Psoas muscle (tissue), 8 donors: ENCODE measurements around the gene EXOC3. TPM values are rescaled to one million over a fixed set of nuclear protein-coding genes. Genes with fewer than 3 reads are reported as not detected.

Experiments
- ATAC-seq, 4 donors: fragments of 200-7000 bp; cut with Tn5 transposase; one replicate each; pipeline ENCODE4 v1.9.1; 2020; ENCODE audit warnings: moderate library complexity in 3 of 4, mild to moderate bottlenecking in 2 of 4
- DNase-seq, 2 donors: peaks; one replicate each; pipeline ENCODE4 v3.0.0-alpha.2; 2020
- H3K27ac ChIP-seq: fragments of 200-600 bp; one replicate; pipeline ENCODE4 v1.8.0; 2022
- H3K27me3 ChIP-seq, 3 donors: fragments of 200-600 bp in 1 of 3; one replicate each; pipeline versions ENCODE4 v1.6.1 to v1.8.0; 2013 to 2022; ENCODE audit warnings: low read length in 2 of 3, mild to moderate bottlenecking in 2 of 3, moderate library complexity in 1 of 3; ENCODE audit not compliant: insufficient read depth in 3 of 3
- H3K36me3 ChIP-seq, 2 donors: fragments of 200-600 bp in 1 of 2; one replicate each; pipeline versions ENCODE4 v1.6.1 to v1.8.0; 2013 to 2022; ENCODE audit warnings: low read depth in 1 of 2, mild to moderate bottlenecking in 1 of 2, moderate library complexity in 1 of 2; ENCODE audit not compliant: insufficient read depth in 1 of 2
- H3K4me1 ChIP-seq: fragments of 200-600 bp; one replicate; pipeline ENCODE4 v1.8.0; 2022
- H3K4me3 ChIP-seq: fragments of 200-600 bp; one replicate; pipeline ENCODE4 v1.8.0; 2022; ENCODE audit warnings: mild to moderate bottlenecking
- H3K9me3 ChIP-seq: fragments of 200-600 bp; one replicate; pipeline ENCODE4 v1.8.0; 2022
- CTCF ChIP-seq: fragments of 200-600 bp; IDR thresholded peaks from one replicate; pipeline ENCODE4 v1.8.0; 2022; ENCODE audit warnings: antibody characterized with exemption
- WGBS, 3 donors: extraction: QIAGEN DNeasy Blood & Tissue Kit; methylation state at CpG; one replicate each; pipeline versions ENCODE4 v1.1.6 to v1.1.7; 2013; 5-methylcytosine and 5-hydroxymethylcytosine counted together
- intact Hi-C, 2 donors: fragments of 100-400 bp; cut with DNase I; formaldehyde crosslinking; loops; one replicate each; pipeline versions ENCODE4 v1.11.0 to v1.14.2; 2022
- polyA plus RNA-seq, 3 donors: library from polyadenylated mRNA; stranded (reverse); fragments of 200-250 nt; gene quantifications; one replicate each; pipeline ENCODE4 v1.2.3, GENCODE V29; 2013
- total RNA-seq, 4 donors: library from RNA; stranded (reverse); fragmentation: NEBNext Ultra II Directional in 2 of 4; extraction: Animal tissue kit (Norgen Biotek cat#: 25700) in 2 of 4; gene quantifications; one replicate each; pipeline versions ENCODE4 v1.2.1 to v1.2.4, GENCODE V29; 2021 to 2023
- donor health status: healthy with polysubstance abuse.
- donor health status: DM: no; HTN: no; CAD: no; lungs with moderate emphysema.
- donor health status: Bipolar disorder and iron deficiency.
- donor health status: healthy.
- donor health status: DM: yes; HTN: yes; CAD: no.
- donor health status: DM: no; HTN: no; CAD: no.
- donor health status: DM: no; HTN: no; CAD: no.
- donor health status: DM: yes; HTN: yes; CAD: no.

The EXOC3 gene
- total and polyA plus RNA-seq, 7 donors, result 38.2 to 63.4 (median 56.5) TPM

DNA sequence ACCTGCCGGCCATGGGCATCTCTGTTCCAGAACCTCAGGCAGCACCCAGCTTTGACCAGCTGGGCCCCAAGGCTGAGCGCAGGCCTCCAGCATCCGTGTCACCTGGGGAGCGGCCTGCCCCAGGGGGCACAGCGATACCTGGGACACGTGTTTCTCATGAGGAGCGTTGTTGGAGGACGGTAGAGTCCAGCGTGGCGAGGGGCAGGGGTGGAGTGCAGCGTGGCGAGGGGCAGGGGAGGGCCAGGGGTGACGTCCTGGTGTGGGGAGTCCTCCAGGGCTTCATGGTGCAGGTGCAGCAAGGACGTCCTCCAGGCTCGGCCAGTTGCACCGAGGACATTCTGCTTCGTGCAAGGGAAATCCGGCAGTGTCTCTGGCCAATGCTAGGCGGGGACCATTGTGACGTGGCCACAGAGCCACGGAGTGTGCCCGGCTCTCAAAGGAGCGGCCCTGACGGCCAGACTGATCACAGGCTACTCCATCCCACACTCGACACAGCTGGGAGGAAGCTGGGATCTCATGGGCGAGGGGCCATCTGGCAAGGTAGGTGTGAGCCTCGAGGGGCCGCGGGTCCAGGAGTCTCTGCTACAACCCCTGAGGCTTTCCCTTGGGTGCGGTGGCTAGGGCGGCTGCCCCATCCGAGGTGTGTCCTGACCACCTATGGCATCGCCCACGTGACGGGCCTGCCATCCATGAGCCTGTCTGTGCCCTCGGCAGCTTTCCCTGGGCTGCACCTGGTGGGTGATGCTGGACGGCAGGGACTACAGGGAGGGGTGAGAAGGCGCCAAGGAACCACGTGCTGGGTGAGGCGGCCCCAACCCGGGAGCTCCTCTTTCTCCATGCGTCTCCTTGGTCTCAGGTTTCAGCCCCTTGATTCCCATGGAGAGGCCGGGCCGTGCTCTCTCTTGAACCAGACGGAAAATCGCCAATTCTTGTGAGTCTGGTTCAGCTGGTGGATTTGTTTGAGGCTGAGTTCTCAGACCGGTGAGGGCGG is 47.4 kb downstream of the EXOC3 start:
- no peak overlapping the region for H3K4me3 ChIP-seq
- ATAC-seq (no peak), DNase-seq (no peak)
- peaks cover 0 to 75% (median 13%) of the 10 kb centered on the region in 3 donors for H3K27me3 ChIP-seq
- no peak for TF ChIP-seq CTCF
- intact Hi-C loops, result no loop called here
- no peaks in the 10 kb centered on the region for H3K36me3 ChIP-seq
- H3K4me1 ChIP-seq, result no peaks in the 10 kb centered on the region
- H3K27ac ChIP-seq, result no peak overlapping the region
- WGBS, 3 donors, result 67 to 73% (median 71%) methylated on average over 46 to 48 of the region's 48 CpGs
- H3K9me3 ChIP-seq, result no peaks in the 10 kb centered on the region

- intact Hi-C loops, result no loop called here
- ATAC-seq (no peak), DNase-seq (no peak)
- Histone ChIP-seq H3K27me3 (peaks cover 0 to 69% (median 13%) of the 10 kb centered on the region in 3 donors), H3K4me1 (no peaks in the 10 kb centered on the region), H3K36me3 (no peaks in the 10 kb centered on the region), H3K9me3 (no peaks in the 10 kb centered on the region), H3K27ac (no peak overlapping the region), H3K4me3 (no peak overlapping the region)
- TF ChIP-seq CTCF, result no peak
- WGBS, 3 donors, result 72 to 78% (median 75%) methylated on average over 41 to 52 of the region's 52 CpGs
These were observed 48.3 kb downstream of the EXOC3 start for GRCh38 chr5:491119-491855.

GRCh38 chr5:491856-492155 is 48.8 kb downstream of the EXOC3 start:
- DNase-seq (no peak), ATAC-seq (no peak)
- intact Hi-C loops, result no loop called here
- no peak for TF ChIP-seq CTCF
- H3K27me3 ChIP-seq, result peaks cover 0 to 71% (median 13%) of the 10 kb centered on the region in 3 donors
- no peak overlapping the region for H3K4me3 ChIP-seq
- H3K27ac ChIP-seq, result no peak overlapping the region
- no peaks in the 10 kb centered on the region for H3K36me3 ChIP-seq
- H3K9me3 ChIP-seq, result no peaks in the 10 kb centered on the region
- 78 to 83% (median 78%) methylated on average over 18 to 19 of the region's 19 CpGs for WGBS, 3 donors
- no peaks in the 10 kb centered on the region for H3K4me1 ChIP-seq

- no peaks in the 10 kb centered on the region for H3K4me1 ChIP-seq
- H3K4me3 ChIP-seq, result no peak overlapping the region
- H3K27me3 ChIP-seq, result peaks cover 0 to 77% (median 13%) of the 10 kb centered on the region in 3 donors
- no peaks in the 10 kb centered on the region for H3K9me3 ChIP-seq
- intact Hi-C loops, result no loop called here
- ATAC-seq (no peak), DNase-seq (no peak)
- TF ChIP-seq CTCF, result no peak
- 38 to 51% (median 43%) methylated on average over 9 to 18 of the region's 18 CpGs for WGBS, 3 donors
- no peak overlapping the region for H3K27ac ChIP-seq
- no peaks in the 10 kb centered on the region for H3K36me3 ChIP-seq
These were observed 49.4 kb downstream of the EXOC3 start for GRCh38 chr5:492314-492893.
